HUES48 (cell line): ENCODE data around the gene ATP1A4.

Experiments used
- H3K27ac ChIP-seq: one replicate; pipeline ENCODE4 v1.7.0; 2013; ENCODE audit warnings: low read depth, low read length, inconsistent platforms
- H3K27me3 ChIP-seq: 2 replicates; pipeline ENCODE4 v1.6.1; 2013; ENCODE audit warnings: mild to moderate bottlenecking, low read length; ENCODE audit not compliant: control insufficient read depth, insufficient read depth
- H3K36me3 ChIP-seq: 2 replicates; pipeline ENCODE4 v1.6.1; 2013; ENCODE audit warnings: low read length; ENCODE audit not compliant: control insufficient read depth, insufficient read depth
- H3K4me1 ChIP-seq: 2 replicates; pipeline ENCODE4 v1.6.1; 2013; ENCODE audit warnings: mild to moderate bottlenecking, low read length; ENCODE audit not compliant: control insufficient read depth, insufficient read depth
- H3K4me3 ChIP-seq: 2 replicates; pipeline ENCODE4 v1.5.1; 2013; ENCODE audit warnings: mild to moderate bottlenecking, low read depth, low read length
- H3K9ac ChIP-seq: 2 replicates; pipeline ENCODE4 v1.6.1; 2013; ENCODE audit warnings: mild to moderate bottlenecking, low read depth, low read length, moderate library complexity
- H3K9me3 ChIP-seq: 2 replicates; pipeline ENCODE4 v1.6.1; 2013; ENCODE audit warnings: low read length; ENCODE audit not compliant: control insufficient read depth, insufficient read depth

The ATP1A4 gene

DNA sequence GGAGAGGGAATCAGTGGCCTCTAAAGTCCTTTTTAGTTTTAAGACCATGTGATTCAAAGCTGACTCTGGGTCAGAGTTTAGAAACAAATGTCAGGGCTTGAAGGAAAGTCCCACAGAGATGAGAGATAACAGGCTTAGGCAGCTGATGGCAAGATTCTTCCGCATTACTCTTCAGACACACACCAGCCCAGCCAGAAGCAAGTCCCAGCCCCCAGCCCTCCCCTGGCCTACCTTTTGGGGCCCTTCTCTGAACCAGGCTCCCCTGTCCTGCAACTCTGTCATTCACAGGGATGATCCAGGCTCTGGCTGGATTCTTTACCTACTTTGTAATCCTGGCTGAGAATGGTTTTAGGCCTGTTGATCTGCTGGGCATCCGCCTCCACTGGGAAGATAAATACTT lies 25.8 kb downstream of the ATP1A4 start:
- H3K36me3 ChIP-seq, result no peaks in the 10 kb centered on the region
- H3K27me3 ChIP-seq, result peaks cover 11% of the 10 kb centered on the region; the same call in 1 of the 2 replicates
- peak overlapping the region; percentile 40 for H3K27ac ChIP-seq
- no peak overlapping the region for H3K9ac ChIP-seq
- no peaks in the 10 kb centered on the region for H3K9me3 ChIP-seq
- H3K4me1 ChIP-seq, result peaks cover 13% of the 10 kb centered on the region
- H3K4me3 ChIP-seq, result no peak overlapping the region

DNA sequence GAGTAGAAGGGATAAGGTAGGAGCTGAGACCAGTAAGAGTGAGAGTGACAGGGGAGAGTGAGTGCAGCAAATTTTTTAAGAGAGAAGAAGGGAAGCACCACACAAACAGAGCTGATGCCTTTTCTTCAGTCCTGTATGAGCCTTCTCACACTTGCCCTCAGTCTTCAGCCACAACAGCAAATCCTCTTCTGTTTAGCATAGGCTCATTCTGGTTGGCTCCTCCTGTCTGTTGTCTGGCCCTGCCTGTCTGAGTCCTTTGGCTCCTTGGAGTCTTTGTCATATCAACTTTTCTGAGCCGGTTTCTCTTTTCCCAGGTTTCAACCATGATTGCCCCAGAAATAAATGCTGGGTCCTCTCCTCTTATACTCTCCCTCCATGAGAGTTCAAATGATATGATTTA lies 26.3 kb downstream of the ATP1A4 start:
- Histone ChIP-seq H3K4me3 (no peak overlapping the region), H3K4me1 (peaks cover 8% of the 10 kb centered on the region), H3K27me3 (peaks cover 9% of the 10 kb centered on the region; the same call in 1 of the 2 replicates), H3K9me3 (no peaks in the 10 kb centered on the region), H3K36me3 (no peaks in the 10 kb centered on the region), H3K27ac (peak overlapping the region; percentile 40), H3K9ac (no peak overlapping the region)

- no peaks in the 10 kb centered on the region for H3K36me3 ChIP-seq
- peaks cover 8% of the 10 kb centered on the region for H3K4me1 ChIP-seq
- no peak overlapping the region for H3K27ac ChIP-seq
- H3K27me3 ChIP-seq, result no peaks in the 10 kb centered on the region; the same call in 1 of the 2 replicates
- no peaks in the 10 kb centered on the region for H3K9me3 ChIP-seq
- H3K9ac ChIP-seq, result no peak overlapping the region
- H3K4me3 ChIP-seq, result no peak overlapping the region
Observed at GRCh38 chr1:160178731-160179130, 27.3 kb downstream of the ATP1A4 start.

GRCh38 chr1:160179336-160179735 lies 27.9 kb downstream of the ATP1A4 start:
- Histone ChIP-seq H3K9ac (no peak overlapping the region), H3K27ac (no peak overlapping the region), H3K27me3 (no peaks in the 10 kb centered on the region; the same call in 1 of the 2 replicates), H3K4me3 (no peak overlapping the region), H3K36me3 (no peaks in the 10 kb centered on the region), H3K9me3 (no peaks in the 10 kb centered on the region), H3K4me1 (peaks cover 8% of the 10 kb centered on the region)

DNA sequence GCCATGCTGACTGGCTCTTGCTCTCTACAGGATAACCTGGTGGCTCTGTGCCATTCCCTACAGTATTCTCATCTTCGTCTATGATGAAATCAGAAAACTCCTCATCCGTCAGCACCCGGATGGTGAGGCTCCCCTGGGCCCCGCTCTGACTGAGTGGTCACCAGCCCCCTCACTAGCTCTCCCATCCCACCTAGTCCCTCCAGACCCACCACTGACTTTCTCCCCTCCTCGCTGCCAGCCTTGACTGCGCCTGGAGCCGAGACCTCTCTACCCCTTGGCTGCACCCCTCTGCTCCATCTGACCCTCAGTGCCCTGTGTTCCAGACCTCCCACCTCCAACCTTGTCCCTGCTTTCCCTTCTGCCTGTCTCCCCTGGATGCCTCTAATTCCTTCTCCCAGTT lies 34.8 kb downstream of the ATP1A4 start:
- Histone ChIP-seq H3K27ac (no peak overlapping the region), H3K27me3 (no peaks in the 10 kb centered on the region)

DNA sequence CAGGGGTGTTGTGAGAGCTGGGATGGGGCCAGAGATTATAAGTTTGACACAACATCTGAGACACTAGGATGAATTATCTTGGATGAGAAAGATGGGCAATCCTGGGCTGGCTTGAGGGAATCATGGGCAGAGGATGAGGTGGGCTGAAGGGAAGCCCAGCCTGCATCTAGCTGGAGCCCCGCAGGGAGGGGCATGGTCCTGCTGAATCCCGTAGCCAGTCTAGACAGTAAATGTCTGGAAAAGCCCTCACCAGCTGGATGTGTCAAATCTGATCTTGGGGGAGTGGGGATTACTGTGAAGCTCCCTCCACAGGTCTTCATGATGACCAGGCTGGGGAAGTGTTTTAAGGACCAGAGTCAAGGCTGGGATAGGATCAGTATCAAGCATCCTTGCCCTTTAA lies 35.3 kb downstream of the ATP1A4 start:
- H3K9ac ChIP-seq, result no peak overlapping the region
- H3K4me3 ChIP-seq, result no peak overlapping the region
- 0 out of 2 replicates have a peak, but pooled peaks cover 6% of the 10 kb centered on the region for H3K4me1 ChIP-seq
- no peaks in the 10 kb centered on the region for H3K9me3 ChIP-seq
- no peaks in the 10 kb centered on the region for H3K27me3 ChIP-seq
- no peak overlapping the region for H3K27ac ChIP-seq
- H3K36me3 ChIP-seq, result no peaks in the 10 kb centered on the region

More for the DNA sequence above, 34.8 kb downstream of the ATP1A4 start:
- no peaks in the 10 kb centered on the region for H3K9me3 ChIP-seq
- no peak overlapping the region for H3K4me3 ChIP-seq
- no peak overlapping the region for H3K9ac ChIP-seq
- 0 out of 2 replicates have a peak, but pooled peaks cover 6% of the 10 kb centered on the region for H3K4me1 ChIP-seq
- H3K36me3 ChIP-seq, result no peaks in the 10 kb centered on the region

- Histone ChIP-seq H3K4me3 (no peak overlapping the region), H3K9ac (no peak overlapping the region), H3K9me3 (no peaks in the 10 kb centered on the region), H3K36me3 (no peaks in the 10 kb centered on the region), H3K27me3 (no peaks in the 10 kb centered on the region), H3K27ac (no peak overlapping the region), H3K4me1 (peaks cover 8% of the 10 kb centered on the region)
Observed at GRCh38 chr1:160187407-160187806, 36.0 kb downstream of the ATP1A4 start.

GRCh38 chr1:160188341-160188740 lies 36.9 kb downstream of the ATP1A4 start:
- H3K4me3 ChIP-seq, result no peak overlapping the region
- no peak overlapping the region for H3K27ac ChIP-seq
- H3K4me1 ChIP-seq, result peaks cover 16% of the 10 kb centered on the region
- no peaks in the 10 kb centered on the region for H3K9me3 ChIP-seq
- no peaks in the 10 kb centered on the region for H3K36me3 ChIP-seq
- no peak overlapping the region for H3K9ac ChIP-seq
- H3K27me3 ChIP-seq, result no peaks in the 10 kb centered on the region

- H3K4me1 ChIP-seq, result peaks cover 22% of the 10 kb centered on the region
- H3K9ac ChIP-seq, result no peak within 1 kb of the TSS
- no peak within 1 kb of the TSS for H3K4me3 ChIP-seq
- H3K9me3 ChIP-seq, result no peaks in the 10 kb centered on the region
- no peaks in the 10 kb centered on the region for H3K36me3 ChIP-seq
- no peaks in the 10 kb centered on the region for H3K27me3 ChIP-seq
- H3K27ac ChIP-seq, result no peak within 1 kb of the TSS
Observed at GRCh38 chr1:160189649-160190625, 38.5 kb downstream of the ATP1A4 start, which contains the start of gene CASQ1. Gene CASQ1, plus strand, starts transcription at chr1:160190575. Its CDS starts 177 bp downstream, at chr1:160190752.

- Histone ChIP-seq H3K9ac (no peak overlapping the region), H3K4me3 (no peak overlapping the region), H3K9me3 (no peaks in the 10 kb centered on the region), H3K4me1 (peaks cover 22% of the 10 kb centered on the region), H3K36me3 (no peaks in the 10 kb centered on the region), H3K27me3 (no peaks in the 10 kb centered on the region), H3K27ac (no peak overlapping the region)
Observed at GRCh38 chr1:160191756-160192155, 40.4 kb downstream of the ATP1A4 start.

- H3K9me3 ChIP-seq, result no peaks in the 10 kb centered on the region
- no peaks in the 10 kb centered on the region for H3K36me3 ChIP-seq
- no peak overlapping the region for H3K9ac ChIP-seq
- H3K4me1 ChIP-seq, result peaks cover 22% of the 10 kb centered on the region
- no peaks in the 10 kb centered on the region for H3K27me3 ChIP-seq
- H3K4me3 ChIP-seq, result no peak overlapping the region
- no peak overlapping the region for H3K27ac ChIP-seq
Observed at GRCh38 chr1:160192234-160192633, 40.8 kb downstream of the ATP1A4 start.
